GM18526 (cell line): ENCODE measurements around the gene CACNA2D4.

ENCODE experiments used
- POLR2A ChIP-seq: IDR thresholded peaks from 3 replicates; pipeline ENCODE4 v1.6.1; 2011; ENCODE audit not compliant: insufficient read length; ENCODE audit errors: extremely low read depth

The CACNA2D4 gene

DNA sequence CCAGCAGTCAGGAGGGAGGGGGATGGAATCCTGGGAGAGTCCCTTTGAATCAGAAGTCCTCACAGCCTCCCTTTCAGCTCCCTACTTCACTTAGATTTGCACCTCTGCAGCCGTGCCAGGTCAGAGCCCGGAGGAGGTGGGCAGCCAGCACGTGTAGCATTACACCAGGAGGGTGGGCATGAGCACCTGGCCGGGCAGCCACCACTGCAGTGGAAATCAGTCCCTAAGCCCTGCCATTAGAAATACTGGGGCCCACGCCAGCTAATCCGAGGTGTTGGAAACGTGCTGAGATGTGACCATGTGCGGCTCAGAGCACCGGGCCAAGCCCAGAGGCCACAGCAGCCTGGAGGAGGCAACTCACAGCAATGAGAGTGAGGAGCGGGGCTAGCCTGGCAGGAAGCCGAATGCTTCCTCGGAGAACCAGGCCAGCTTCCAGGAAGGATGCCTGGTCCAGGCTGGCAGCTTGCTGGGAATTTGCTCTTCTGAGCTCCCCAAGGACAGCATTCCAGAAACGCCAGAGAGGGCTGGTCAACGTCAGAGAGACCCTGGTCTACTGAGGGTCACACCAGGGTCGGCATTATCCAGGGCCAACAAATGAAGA, 9.4 kb upstream of the CACNA2D4 start:
- TF ChIP-seq POLR2A, result no peak

GRCh38 chr12:1927051-1927680, 8.7 kb upstream of the CACNA2D4 start:
- TF ChIP-seq POLR2A, result no peak

- TF ChIP-seq POLR2A, result no peak
Observed at GRCh38 chr12:1926251-1926657, 7.8 kb upstream of the CACNA2D4 start.

DNA sequence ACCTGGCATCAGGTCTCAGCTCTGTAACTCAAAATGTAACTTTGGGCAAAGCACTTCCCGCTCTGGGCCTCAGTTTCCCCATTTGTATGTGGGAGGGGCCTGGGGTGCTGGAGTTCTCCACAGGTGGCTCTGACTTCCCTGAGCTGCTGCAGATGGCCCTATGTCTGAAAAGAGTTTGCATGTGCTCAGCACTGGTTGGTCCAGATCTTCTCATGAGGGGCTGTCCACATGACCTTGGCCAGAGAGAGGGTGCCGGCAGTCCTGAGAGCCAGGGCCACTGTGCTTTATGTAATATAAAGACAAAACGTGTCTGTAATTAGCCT, 7.2 kb upstream of the CACNA2D4 start:
- TF ChIP-seq POLR2A, result no peak

GRCh38 chr12:1924996-1925683, 6.7 kb upstream of the CACNA2D4 start:
- no peak for TF ChIP-seq POLR2A

DNA sequence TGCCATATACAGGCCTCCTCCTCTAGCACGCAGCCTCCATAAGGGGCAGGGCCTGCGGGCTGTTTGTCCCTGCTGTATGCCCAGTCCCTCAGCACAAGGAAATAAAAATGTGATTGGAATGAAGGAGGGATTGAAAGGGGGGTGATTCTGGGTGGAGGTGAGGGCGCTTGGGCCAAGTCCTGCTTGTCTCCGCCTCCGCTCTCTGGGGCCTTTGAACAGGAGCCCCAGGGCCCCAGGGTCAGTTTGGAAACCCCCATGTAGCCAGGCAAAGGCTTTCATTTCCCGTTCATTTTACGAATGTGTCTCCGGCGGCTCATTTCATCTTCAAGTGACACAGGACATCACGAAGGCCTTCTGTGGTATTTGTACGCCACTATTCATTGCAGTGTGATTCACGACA, 4.5 kb upstream of the CACNA2D4 start:
- no peak for TF ChIP-seq POLR2A

DNA sequence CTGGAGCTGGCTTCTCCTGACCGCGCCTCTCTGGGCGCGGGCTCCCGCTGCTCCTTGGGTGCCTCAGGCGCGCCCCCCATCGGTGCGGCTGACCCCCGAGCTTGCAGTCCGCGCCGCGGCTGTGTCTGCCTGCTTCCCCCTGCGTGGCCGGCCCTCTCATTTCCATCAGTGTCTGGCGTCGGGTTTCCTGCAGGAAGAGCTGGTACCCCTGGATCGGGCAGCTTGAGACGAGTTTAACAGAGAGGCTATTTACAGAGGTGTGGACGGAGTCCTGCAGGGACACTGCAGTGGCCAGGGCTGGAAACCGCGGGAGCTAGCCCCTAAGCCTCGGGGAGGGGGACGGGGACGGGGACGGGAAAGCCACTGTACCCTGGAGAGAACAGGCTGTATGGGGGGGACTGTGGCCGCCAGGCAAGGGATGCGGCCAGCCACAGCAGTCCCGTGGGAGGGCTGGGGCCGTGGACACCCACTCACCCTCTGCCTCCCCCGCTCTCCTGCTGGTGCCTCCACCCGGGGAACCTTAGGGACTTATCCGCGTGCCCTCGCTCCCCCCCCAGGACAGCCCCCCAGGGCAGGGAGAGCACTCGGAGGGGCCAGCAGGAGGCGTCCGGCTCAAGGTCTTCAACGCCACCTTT, 3.7 kb upstream of the CACNA2D4 start:
- peak; percentile 15 for TF ChIP-seq POLR2A

- no peak for TF ChIP-seq POLR2A
Observed at GRCh38 chr12:1920971-1921370, 2.5 kb upstream of the CACNA2D4 start.

GRCh38 chr12:1920436-1920835, 2.0 kb upstream of the CACNA2D4 start:
- no peak for TF ChIP-seq POLR2A

GRCh38 chr12:1919763-1920162, 1.3 kb upstream of the CACNA2D4 start:
- TF ChIP-seq POLR2A, result no peak

- TF ChIP-seq POLR2A, result no peak
Observed at GRCh38 chr12:1919284-1919683, 832 bp upstream of the CACNA2D4 start.

GRCh38 chr12:1918884-1919236, 408 bp upstream of the CACNA2D4 start:
- TF ChIP-seq POLR2A, result no peak

GRCh38 chr12:1917172-1918070, 1.0 kb downstream of the CACNA2D4 start:
- no peak for TF ChIP-seq POLR2A

DNA sequence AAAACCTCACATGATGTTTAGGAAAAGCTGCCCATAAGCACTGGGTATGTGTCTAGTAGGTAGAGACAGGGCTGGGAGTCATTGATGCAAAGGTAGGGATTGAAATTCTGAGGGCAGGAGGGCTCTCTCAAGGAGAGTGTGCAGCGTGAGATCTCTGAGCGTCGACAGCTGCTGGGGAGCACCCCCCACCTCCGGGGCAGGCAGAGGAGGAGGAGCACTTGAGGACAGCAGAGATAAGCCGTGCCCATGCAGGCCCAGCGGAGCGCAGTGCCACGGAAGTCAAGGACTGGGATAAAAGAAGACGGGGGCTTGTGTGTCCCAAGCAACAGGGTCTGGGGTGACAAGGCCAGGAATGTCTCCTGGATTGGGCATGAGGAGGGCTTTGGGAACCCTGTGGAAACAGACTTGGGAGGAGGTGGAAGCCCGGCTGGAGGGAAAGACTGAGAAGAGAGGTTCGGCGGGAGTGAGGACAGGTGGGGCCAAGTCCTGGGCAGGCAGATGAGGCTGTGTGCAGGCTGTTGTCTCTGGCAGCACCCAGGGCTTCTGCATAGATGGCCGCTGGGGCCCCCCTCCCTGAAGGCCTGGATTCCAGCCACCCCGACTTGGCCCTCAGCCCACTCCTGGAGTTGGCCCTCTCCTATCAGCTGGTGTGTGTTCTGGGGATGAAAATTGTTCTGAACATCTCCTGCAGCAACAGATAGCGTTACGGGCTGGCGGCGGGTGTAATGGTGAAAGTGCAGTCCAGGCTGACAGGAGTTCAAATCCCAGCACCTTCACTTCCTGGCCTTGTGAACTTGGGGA, 1.9 kb downstream of the CACNA2D4 start:
- no peak for TF ChIP-seq POLR2A

GRCh38 chr12:1915082-1915968, 3.1 kb downstream of the CACNA2D4 start:
- TF ChIP-seq POLR2A, result no peak
